ENCODE data around the gene LCN10. TPM values are rescaled to one million over a fixed set of nuclear protein-coding genes. Genes with fewer than 3 reads are reported as not detected.

The LCN10 gene
- total and polyA plus RNA-seq, 12 donors = 0.44 to 144 (median 3.1) TPM

GRCh38 chr9:136698635-136699246, 44.0 kb downstream of the LCN10 start:
- ATAC-seq (no peak), DNase-seq (no peak)
- no peak overlapping the region for H3K27ac ChIP-seq
- intact Hi-C loops (cut with DNase I) = loop anchor here in 1 of 10 donors (10.0 kb wide), 1 partner anchor 54 kb away; no protein-coding TSS in a partner anchor
- no peaks in the 10 kb centered on the region for H3K36me3 ChIP-seq
- H3K27me3 ChIP-seq = peaks cover 0 to 25% (median 6%) of the 10 kb centered on the region in 7 donors
- H3K9me3 ChIP-seq = no peaks in the 10 kb centered on the region
- 92 to 95% methylated on average over 10 to 11 of the region's 11 CpGs for WGBS, 2 donors
- TF ChIP-seq CTCF (IDR thresholded peaks at IDR 0.05) = no peak
- H3K4me3 ChIP-seq = no peak overlapping the region
- peaks cover 3 to 42% (median 13%) of the 10 kb centered on the region in 9 donors for H3K4me1 ChIP-seq

DNA sequence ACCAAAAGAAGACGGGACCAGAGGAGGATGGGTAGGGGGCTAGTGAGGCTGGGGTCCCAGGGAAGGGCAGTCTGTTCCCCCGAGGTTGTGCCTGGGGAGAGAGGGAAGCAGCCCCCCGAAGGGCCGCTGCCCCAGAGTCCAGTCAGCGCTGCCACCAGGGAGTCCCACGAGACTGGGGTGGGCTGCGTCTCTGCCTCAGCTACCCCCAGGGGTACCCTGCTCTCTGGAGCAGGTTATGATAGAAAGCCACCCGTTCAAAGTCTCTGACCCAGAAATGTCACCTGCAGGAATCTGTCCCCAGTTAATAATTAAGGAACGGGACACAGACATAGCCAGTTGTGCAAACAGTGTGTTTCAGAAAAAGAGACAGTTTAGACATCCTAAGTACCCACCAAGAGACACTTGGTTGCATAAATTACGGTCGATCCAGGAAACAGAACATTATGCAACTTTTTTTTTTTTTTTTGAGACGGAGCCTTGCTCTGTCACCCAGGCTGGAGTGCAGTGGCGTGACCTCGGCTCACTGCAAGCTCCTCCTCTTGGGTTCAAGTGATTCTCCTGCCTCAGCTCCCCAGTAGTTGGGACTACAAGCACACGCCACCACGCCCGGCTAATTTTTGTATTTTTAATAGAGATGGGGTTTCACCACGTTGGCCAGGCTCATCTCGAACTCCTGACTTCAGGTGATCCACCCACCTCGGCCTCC, 44.8 kb downstream of the LCN10 start:
- Histone ChIP-seq H3K9me3 (no peaks in the 10 kb centered on the region), H3K27ac (no peak overlapping the region), H3K4me3 (no peak overlapping the region), H3K27me3 (peaks cover 0 to 25% (median 6%) of the 10 kb centered on the region in 7 donors), H3K36me3 (no peaks in the 10 kb centered on the region), H3K4me1 (peaks cover 4 to 49% (median 17%) of the 10 kb centered on the region in 9 donors)
- intact Hi-C loops (cut with DNase I) = loop anchor here in 1 of 10 donors (10.0 kb wide), 1 partner anchor 53 kb away; no protein-coding TSS in a partner anchor
- ATAC-seq (no peak), DNase-seq (no peak)
- TF ChIP-seq CTCF (IDR thresholded peaks at IDR 0.05) = no peak
- WGBS, 2 donors = 73 to 81% methylated on average over 20 of the region's 20 CpGs

DNA sequence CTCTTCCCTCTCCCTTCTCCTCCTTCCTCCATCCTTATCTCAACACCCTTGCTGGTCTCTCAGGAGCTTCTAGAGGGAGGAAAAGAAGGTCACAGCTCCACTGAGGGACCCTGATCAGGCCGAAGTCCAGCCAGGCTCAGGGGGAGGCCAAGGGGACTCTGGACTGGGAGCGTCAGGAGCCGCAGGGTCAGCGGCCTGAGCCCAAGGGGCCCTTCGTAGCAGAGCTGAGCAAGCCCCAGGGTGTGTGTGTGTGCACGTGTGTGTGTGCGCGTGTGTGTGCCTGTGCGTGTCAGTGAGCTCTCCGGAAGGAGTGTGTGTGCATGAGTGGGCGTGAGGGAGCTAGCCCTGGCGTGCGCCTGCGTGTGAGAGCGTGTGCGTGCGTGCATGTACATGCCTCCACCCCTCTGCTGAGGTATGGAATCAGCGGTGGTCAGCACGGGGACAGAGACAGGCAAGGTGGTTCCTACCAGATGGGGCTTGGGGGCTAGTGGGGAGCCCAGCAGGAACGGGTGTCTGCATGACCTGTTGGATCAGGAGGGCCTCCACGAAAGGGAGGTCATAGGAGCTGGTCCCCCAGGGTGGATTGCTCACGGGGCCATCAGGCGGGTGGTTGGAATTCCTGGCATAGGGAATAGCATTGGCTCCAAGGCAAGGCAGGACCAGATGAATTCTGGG, 45.5 kb downstream of the LCN10 start:
- Histone ChIP-seq H3K27ac (no peak overlapping the region), H3K27me3 (peaks cover 0 to 25% (median 6%) of the 10 kb centered on the region in 7 donors), H3K4me1 (peaks cover 4 to 49% (median 17%) of the 10 kb centered on the region in 9 donors), H3K9me3 (no peaks in the 10 kb centered on the region), H3K4me3 (no peak overlapping the region), H3K36me3 (no peaks in the 10 kb centered on the region)
- peak in 1 of 2 donors; percentile 21 for DNase-seq
- intact Hi-C loops (cut with DNase I) = loop anchor here in 1 of 10 donors (10.0 kb wide), 1 partner anchor 52 kb away; no protein-coding TSS in a partner anchor
- no peak for ATAC-seq
- no peak for TF ChIP-seq CTCF (IDR thresholded peaks at IDR 0.05)
- 59 to 68% methylated on average over 23 of the region's 23 CpGs for WGBS, 2 donors

GRCh38 chr9:136696502-136696901, 46.2 kb downstream of the LCN10 start:
- Histone ChIP-seq H3K27me3 (peaks cover 0 to 19% (median 4%) of the 10 kb centered on the region in 7 donors), H3K27ac (no peak overlapping the region), H3K4me1 (peaks cover 4 to 52% (median 21%) of the 10 kb centered on the region in 9 donors), H3K36me3 (no peaks in the 10 kb centered on the region), H3K9me3 (no peaks in the 10 kb centered on the region), H3K4me3 (no peak overlapping the region)
- no peak for DNase-seq
- intact Hi-C loops (cut with DNase I) = loop anchor here in 1 of 10 donors (10.0 kb wide), 1 partner anchor 52 kb away; no protein-coding TSS in a partner anchor
- no peak for TF ChIP-seq CTCF (IDR thresholded peaks at IDR 0.05)
- ATAC-seq = no peak
- 75 to 86% methylated on average over 9 of the region's 9 CpGs for WGBS, 2 donors

Data from heart right ventricle (tissue), 16 donors.